Retinal pigment epithelial cell (primary cell): ENCODE data around the gene ITGA7.
A peak's percentile ranks its signal among the peaks of the same experiment; 100 is the strongest.

Experiments
- DNase-seq: peaks from one replicate; pipeline ENCODE4 v3.0.0-alpha.2; 2010; ENCODE audit warnings: low read depth
- H3K4me3 ChIP-seq: 2 replicates; pipeline ENCODE4 v1.5.1; 2011; ENCODE audit warnings: mild to moderate bottlenecking, low read length, control low read depth, moderate library complexity
- CTCF ChIP-seq: conservative IDR thresholded peaks from 2 replicates; pipeline ENCODE4 v1.5.1; 2011; ENCODE audit warnings: low read depth, low read length, control low read depth, inconsistent platforms

ITGA7 gene

GRCh38 chr12:55726971-55727370 is 19.3 kb upstream of the ITGA7 start:
- peak overlapping the region; percentile 92 for H3K4me3 ChIP-seq
- DNase-seq, result no peak
- no peak for TF ChIP-seq CTCF

GRCh38 chr12:55725556-55725955 is 17.9 kb upstream of the ITGA7 start:
- peak overlapping the region; percentile 92 for H3K4me3 ChIP-seq
- no peak for TF ChIP-seq CTCF
- no peak for DNase-seq

- DNase-seq, result no peak
- TF ChIP-seq CTCF, result no peak
- peak overlapping the region; percentile 3 for H3K4me3 ChIP-seq
These were observed 17.2 kb upstream of the ITGA7 start for GRCh38 chr12:55724940-55725309.

GRCh38 chr12:55724226-55724939 is 16.7 kb upstream of the ITGA7 start:
- DNase-seq, result no peak
- TF ChIP-seq CTCF, result peak; percentile 83
- H3K4me3 ChIP-seq, result no peak overlapping the region

GRCh38 chr12:55723516-55724225 is 16.0 kb upstream of the ITGA7 start:
- no peak for DNase-seq
- H3K4me3 ChIP-seq, result no peak overlapping the region
- TF ChIP-seq CTCF, result no peak

- no peak overlapping the region for H3K4me3 ChIP-seq
- TF ChIP-seq CTCF, result no peak
- DNase-seq, result no peak
These were observed 15.2 kb upstream of the ITGA7 start for GRCh38 chr12:55722948-55723347.
